Colon (tissue), 2 donors: Measurements from ENCODE around the gene PRRG2.
A peak's percentile ranks its signal among the peaks of the same experiment; 100 is the strongest.

Experiments used
- FAIRE-seq: peaks from 2 replicates; lab custom pipeline; 2012; peaks lifted over from hg19 to GRCh38; lab: Jason Lieb, UNC
- donor health status: control.
- donor health status: control.

PRRG2 gene

GRCh38 chr19:49640113-49640898 lies 59.2 kb downstream of the PRRG2 start, which contains the start of gene RRAS:
TSS of gene RRAS (minus strand) at chr19:49640143. CDS start at chr19:49640098, 45 bp downstream.
- peak; percentile 94 for FAIRE-seq
